ENCODE data around the gene SFXN5. TPM values are rescaled to one million over a fixed set of nuclear protein-coding genes. Genes with fewer than 3 reads are reported as not detected.

Gene SFXN5
- total RNA-seq, 1 experiment from 2014 or later, result 15.2 TPM

- Histone ChIP-seq H3K9me3 (ENCODE audit: insufficient read depth, low read depth) (no peaks in the 10 kb centered on the region), H3K4me2 (no peak overlapping the region), H3K79me2 (ENCODE audit: low read depth) (no peaks in the 10 kb centered on the region), H3K36me3 (ENCODE audit: low read depth) (no peaks in the 10 kb centered on the region), H3K4me1 (replicated peaks; ENCODE audit: insufficient read depth) (no peaks in the 10 kb centered on the region), H3K4me3 (no peak overlapping the region), H2AFZ (no peak overlapping the region), H3K27me3 (ENCODE audit: insufficient read depth, low read depth) (peaks cover 75% of the 10 kb centered on the region), H3F3A (ENCODE audit: insufficient read depth, low read depth) (no peaks in the 10 kb centered on the region), H4K20me1 (ENCODE audit: insufficient read depth) (no peaks in the 10 kb centered on the region), H3K9me2 (ENCODE audit: insufficient read depth) (no peaks in the 10 kb centered on the region), H3K27ac (no peak overlapping the region)
- no peak for TF ChIP-seq CTCF (conservative IDR thresholded peaks at IDR 0.05)
- no peak for TF ChIP-seq EZH2 (IDR thresholded peaks at IDR 0.05; ENCODE audit: low read depth)
- ChIA-PET CTCF (no interaction called here), POLR2A (ENCODE audit: unreplicated experiment) (interaction anchor here (0.7 kb wide), 1 partner anchor 78 kb away, joined by 3 read pairs; no protein-coding TSS in a partner anchor)
- intact Hi-C loops (cut with micrococcal nuclease; ENCODE audit: unreplicated experiment), result no loop called here
- BruUV-seq (replicated peaks), result no TSS peak
- DNase-seq, result no peak
These were observed 142.5 kb downstream of the SFXN5 start for GRCh38 chr2:72929010-72929409.

GRCh38 chr2:72927619-72928550 lies 143.6 kb downstream of the SFXN5 start:
- intact Hi-C loops (cut with micrococcal nuclease; ENCODE audit: unreplicated experiment), result no loop called here
- no peak overlapping the region for H3K27ac ChIP-seq
- H3K4me2 ChIP-seq, result no peak overlapping the region
- peaks cover 85% of the 10 kb centered on the region for H3K27me3 ChIP-seq (ENCODE audit: insufficient read depth, low read depth)
- H3K9me3 ChIP-seq (ENCODE audit: insufficient read depth, low read depth), result no peaks in the 10 kb centered on the region
- H3F3A ChIP-seq (ENCODE audit: insufficient read depth, low read depth), result no peaks in the 10 kb centered on the region
- H4K20me1 ChIP-seq (ENCODE audit: insufficient read depth), result no peaks in the 10 kb centered on the region
- CTCF ChIA-PET, result interaction anchor here (0.5 kb wide), 1 partner anchor 268 kb away, joined by 4 read pairs; no protein-coding TSS in a partner anchor
- no peak overlapping the region for H2AFZ ChIP-seq
- POLR2A ChIA-PET (ENCODE audit: unreplicated experiment), result no interaction called here
- BruUV-seq (replicated peaks), result no TSS peak
- H3K9me2 ChIP-seq (ENCODE audit: insufficient read depth), result no peaks in the 10 kb centered on the region
- H3K4me1 ChIP-seq (replicated peaks; ENCODE audit: insufficient read depth), result no peaks in the 10 kb centered on the region
- no peaks in the 10 kb centered on the region for H3K79me2 ChIP-seq (ENCODE audit: low read depth)
- no peak for DNase-seq
- no peak for TF ChIP-seq EZH2 (IDR thresholded peaks at IDR 0.05; ENCODE audit: low read depth)
- no peak for TF ChIP-seq CTCF (conservative IDR thresholded peaks at IDR 0.05)
- H3K36me3 ChIP-seq (ENCODE audit: low read depth), result no peaks in the 10 kb centered on the region
- no peak overlapping the region for H3K4me3 ChIP-seq

DNA sequence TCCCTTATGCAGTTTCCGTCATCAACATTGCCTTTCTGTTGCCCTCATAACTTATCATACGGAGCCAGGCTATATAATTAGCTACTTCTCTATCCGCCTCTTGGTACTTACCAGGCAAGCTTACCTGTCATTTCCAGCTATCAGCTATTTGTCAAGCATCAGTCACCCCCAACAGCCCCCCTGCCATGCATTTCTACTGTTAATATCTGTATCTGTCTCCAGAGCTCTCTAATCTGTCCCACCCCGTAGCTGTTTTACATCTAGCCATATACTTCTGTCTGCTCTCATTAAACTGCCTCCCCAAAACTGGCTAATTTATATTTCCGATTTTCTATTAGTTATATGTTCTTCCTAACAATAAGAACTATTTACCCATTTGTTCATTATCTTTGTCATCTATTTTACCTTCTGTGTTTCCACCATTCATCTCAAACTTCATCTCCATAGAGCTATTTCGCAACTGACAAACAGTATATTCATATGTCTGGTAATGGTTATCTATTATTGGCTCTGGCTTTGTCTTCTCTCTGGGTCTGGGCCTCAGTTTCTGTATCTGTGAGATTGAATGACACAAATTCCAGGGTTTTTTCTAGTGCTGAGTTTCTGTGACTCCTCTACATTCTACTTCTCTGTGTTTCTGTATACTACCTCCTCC lies 144.6 kb downstream of the SFXN5 start:
- no peak overlapping the region for H2AFZ ChIP-seq
- POLR2A ChIA-PET (ENCODE audit: unreplicated experiment), result no interaction called here
- intact Hi-C loops (cut with micrococcal nuclease; ENCODE audit: unreplicated experiment), result no loop called here
- TF ChIP-seq CTCF (conservative IDR thresholded peaks at IDR 0.05), result no peak
- TF ChIP-seq EZH2 (IDR thresholded peaks at IDR 0.05; ENCODE audit: low read depth), result no peak
- no peak for DNase-seq
- H3K4me1 ChIP-seq (replicated peaks; ENCODE audit: insufficient read depth), result no peaks in the 10 kb centered on the region
- no peaks in the 10 kb centered on the region for H3K79me2 ChIP-seq (ENCODE audit: low read depth)
- CTCF ChIA-PET, result no interaction called here
- peaks cover 90% of the 10 kb centered on the region for H3K27me3 ChIP-seq (ENCODE audit: insufficient read depth, low read depth)
- no peaks in the 10 kb centered on the region for H3F3A ChIP-seq (ENCODE audit: insufficient read depth, low read depth)
- no peaks in the 10 kb centered on the region for H3K9me3 ChIP-seq (ENCODE audit: insufficient read depth, low read depth)
- no peak overlapping the region for H3K4me3 ChIP-seq
- no peak overlapping the region for H3K4me2 ChIP-seq
- BruUV-seq (replicated peaks), result no TSS peak
- H3K9me2 ChIP-seq (ENCODE audit: insufficient read depth), result no peaks in the 10 kb centered on the region
- H3K27ac ChIP-seq, result no peak overlapping the region
- H4K20me1 ChIP-seq (ENCODE audit: insufficient read depth), result no peaks in the 10 kb centered on the region
- no peaks in the 10 kb centered on the region for H3K36me3 ChIP-seq (ENCODE audit: low read depth)

Data from PC-9 (cell line).